Keratinocyte (primary cell): ENCODE results near the gene STARD5. TPM values are rescaled to one million over a fixed set of nuclear protein-coding genes. Genes with fewer than 3 reads are reported as not detected.

Experiments
- DNase-seq: peaks from one replicate; pipeline ENCODE4 v3.0.0-alpha.2; 2011; ENCODE audit warnings: low read depth, missing footprints, low spot score
- FAIRE-seq: peaks from 2 replicates; lab custom pipeline; 2011; peaks lifted over from hg19 to GRCh38; lab: Jason Lieb, UNC
- H2AFZ ChIP-seq: 2 replicates; pipeline ENCODE4 v1.6.0; 2012; ENCODE audit warnings: low read length, control low read depth, inconsistent platforms; ENCODE audit not compliant: control insufficient read depth
- H3K27ac ChIP-seq: 2 replicates; pipeline ENCODE4 v1.5.1; 2011; ENCODE audit warnings: low read length; ENCODE audit not compliant: control insufficient read depth, insufficient read depth
- H3K27me3 ChIP-seq: 3 replicates; pipeline ENCODE4 v1.6.0; 2011; ENCODE audit warnings: low read length; ENCODE audit not compliant: control insufficient read depth, insufficient read depth; ENCODE audit errors: extremely low read depth
- H3K36me3 ChIP-seq, 2 experiments: 2 replicates in 1 of 2; 3 replicates in 1 of 2; pipeline ENCODE4 v1.5.1; 2011; ENCODE audit warnings: low read length in 2 of 2, mild to moderate bottlenecking in 1 of 2; ENCODE audit not compliant: control insufficient read depth in 2 of 2, insufficient read depth in 2 of 2; ENCODE audit errors: extremely low read depth in 1 of 2
- H3K4me1 ChIP-seq: 3 replicates; pipeline ENCODE4 v1.5.1; 2011; ENCODE audit warnings: low read length; ENCODE audit not compliant: control insufficient read depth, insufficient read depth; ENCODE audit errors: extremely low read depth
- H3K4me2 ChIP-seq: 3 replicates; pipeline ENCODE4 v1.6.0; 2011; ENCODE audit warnings: low read depth, low read length; ENCODE audit not compliant: control insufficient read depth, insufficient read depth; ENCODE audit errors: extremely low read depth
- H3K4me3 ChIP-seq, 3 experiments: fragments of 200-600 bp in 1 of 3; sonication (generic) in 1 of 3; 2 replicates in 2 of 3; 3 replicates in 1 of 3; pipeline ENCODE4 v1.5.1; 2011 to 2016; ENCODE audit warnings: low read length in 3 of 3, mild to moderate bottlenecking in 3 of 3, control low read depth in 2 of 3, inconsistent platforms in 1 of 3, low read depth in 1 of 3, mixed read lengths in 1 of 3, mixed run types in 1 of 3, moderate library complexity in 1 of 3; ENCODE audit not compliant: control insufficient read depth in 2 of 3, insufficient read depth in 2 of 3; ENCODE audit errors: extremely low read depth in 1 of 3
- H3K79me2 ChIP-seq: 2 replicates; pipeline ENCODE4 v1.6.0; 2012; ENCODE audit warnings: low read length; ENCODE audit not compliant: control insufficient read depth, insufficient read depth
- H3K9ac ChIP-seq: 3 replicates; pipeline ENCODE4 v1.6.0; 2011; ENCODE audit warnings: low read length; ENCODE audit not compliant: control insufficient read depth, insufficient read depth; ENCODE audit errors: extremely low read depth
- H3K9me1 ChIP-seq: 3 replicates; pipeline ENCODE4 v1.6.0; 2011; ENCODE audit warnings: low read length; ENCODE audit not compliant: control insufficient read depth, insufficient read depth; ENCODE audit errors: extremely low read depth
- H3K9me3 ChIP-seq: 2 replicates; pipeline ENCODE4 v1.5.1; 2012; ENCODE audit warnings: low read depth, low read length; ENCODE audit not compliant: control insufficient read depth
- H4K20me1 ChIP-seq: 3 replicates; pipeline ENCODE4 v1.6.0; 2011; ENCODE audit warnings: low read length; ENCODE audit not compliant: control insufficient read depth, insufficient read depth; ENCODE audit errors: extremely low read depth
- CTCF ChIP-seq, 3 experiments: IDR thresholded peaks in 1 of 3; conservative IDR thresholded peaks in 1 of 3; optimal IDR thresholded peaks in 1 of 3; 2 replicates in 2 of 3; 3 replicates in 1 of 3; pipeline versions ENCODE3 to v1.5.1; 2011; ENCODE audit warnings: low read length in 3 of 3, mild to moderate bottlenecking in 3 of 3, moderate library complexity in 2 of 3, control low read depth in 1 of 3, inconsistent platforms in 1 of 3; ENCODE audit not compliant: insufficient read depth in 2 of 3; ENCODE audit errors: extremely low read depth in 1 of 3
- EZH2 ChIP-seq: IDR thresholded peaks from one replicate; pipeline ENCODE4 v1.6.1; 2012; ENCODE audit warnings: inconsistent platforms, mild to moderate bottlenecking, low read length, moderate library complexity
- dilution Hi-C: fragments of 300-500 bp; cut with MboI; formaldehyde crosslinking; loops from one replicate; pipeline ENCODE4 v1.7.0; 2020; ENCODE audit warnings: low sequenced_read_pairs; ENCODE audit not compliant: extremely low pct_ligation_motif_present
- polyA plus RNA-seq, 5 experiments: library from polyadenylated mRNA; depleted of rRNA in 3 of 5; stranded (reverse) in 3 of 5; stranded (forward) in 1 of 5; unstranded in 1 of 5; fragments of >200 nt; gene quantifications; 1 replicate in 1 of 5; 2 replicates in 3 of 5; 3 replicates in 1 of 5; pipeline versions ENCODE4 v1.2.1 to v1.2.3, GENCODE V29; 2011 to 2012; ENCODE audit warnings: missing spikeins in 2 of 5, low read depth in 1 of 5, low replicate concordance in 1 of 5

The STARD5 gene
- polyA plus RNA-seq, 1 donor (not counting 4 experiments of a cell fraction or from before 2014, with no cell fraction given): 38.8 TPM

GRCh38 chr15:81327516-81327915 is 3.6 kb upstream of the STARD5 start:
- DNase-seq (no peak), FAIRE-seq (no peak)
- Histone ChIP-seq H3K4me1 (peaks cover 5% of the 10 kb centered on the region), H3K9ac (no peak overlapping the region), H3K36me3 (no peaks in the 10 kb centered on the region), H3K27ac (no peak overlapping the region), H3K79me2 (peaks cover 5% of the 10 kb centered on the region), H2AFZ (no peak overlapping the region), H3K9me1 (no peaks in the 10 kb centered on the region), H3K27me3 (no peaks in the 10 kb centered on the region), H3K4me2 (no peak overlapping the region), H3K9me3 (no peaks in the 10 kb centered on the region), H4K20me1 (no peaks in the 10 kb centered on the region), H3K4me3 (no peak overlapping the region)
- TF ChIP-seq EZH2: no peak
- no peak for TF ChIP-seq CTCF (optimal IDR thresholded peaks at IDR 0.05 in 1 of 3, IDR thresholded peaks at IDR 0.05 in 1 of 3, conservative IDR thresholded peaks at IDR 0.05 in 1 of 3; ENCODE audit: extremely low read depth in 1 of 3, insufficient read depth in 2 of 3, low read length in 3 of 3)
- dilution Hi-C loops: no loop called here

- H3K9ac ChIP-seq: no peak overlapping the region
- no peak overlapping the region for H3K4me3 ChIP-seq
- dilution Hi-C loops: no loop called here
- no peak for FAIRE-seq
- peaks cover 13% of the 10 kb centered on the region for H3K4me1 ChIP-seq
- H3K27ac ChIP-seq: no peak overlapping the region
- TF ChIP-seq CTCF (optimal IDR thresholded peaks at IDR 0.05 in 1 of 3, IDR thresholded peaks at IDR 0.05 in 1 of 3, conservative IDR thresholded peaks at IDR 0.05 in 1 of 3; ENCODE audit: extremely low read depth in 1 of 3, insufficient read depth in 2 of 3, low read length in 3 of 3) (no peak), EZH2 (no peak)
- H3K27me3 ChIP-seq: no peaks in the 10 kb centered on the region
- no peaks in the 10 kb centered on the region for H3K9me1 ChIP-seq
- H3K36me3 ChIP-seq: peaks cover 2 to 3% of the 10 kb centered on the region in 2 experiments
- no peak overlapping the region for H2AFZ ChIP-seq
- H3K9me3 ChIP-seq: no peaks in the 10 kb centered on the region
- DNase-seq: no peak
- no peak overlapping the region for H3K4me2 ChIP-seq
- H3K79me2 ChIP-seq: peaks cover 11% of the 10 kb centered on the region
- H4K20me1 ChIP-seq: no peaks in the 10 kb centered on the region
Observed at GRCh38 chr15:81326466-81327212, 2.7 kb upstream of the STARD5 start.
